Jurkat, Clone E6-1 (cell line): ENCODE data around the gene ITPR1.

Source experiments
- DNase-seq: peaks from one replicate; pipeline ENCODE4 v3.0.0-alpha.2; 2011; ENCODE audit warnings: low read depth, low spot score
- H3K4me3 ChIP-seq: 2 replicates; pipeline ENCODE4 v1.5.1; 2011; ENCODE audit warnings: mild to moderate bottlenecking, low read length, control low read depth, moderate library complexity

The ITPR1 gene

DNA sequence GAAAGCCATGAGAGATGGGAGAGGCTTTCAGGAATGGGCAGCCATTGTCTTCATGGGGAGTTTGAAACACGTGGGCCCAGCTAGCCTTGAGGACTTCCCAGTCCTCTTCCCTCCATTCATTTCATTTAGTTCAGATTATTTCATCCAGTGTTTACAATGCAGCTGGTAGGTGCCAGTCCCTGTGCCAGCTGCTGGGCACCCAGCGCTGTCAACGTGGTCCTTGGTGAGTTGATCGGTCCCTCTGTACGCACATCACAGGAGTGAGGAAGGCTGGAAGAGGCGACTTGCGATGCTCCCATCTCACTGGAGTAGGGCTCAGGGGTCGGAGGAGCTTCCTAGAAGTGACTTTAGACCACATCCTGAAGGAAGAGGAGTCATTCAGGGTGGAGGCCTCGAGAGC lies 279.7 kb downstream of the ITPR1 start:
- DNase-seq: no peak
- H3K4me3 ChIP-seq: no peak overlapping the region

DNA sequence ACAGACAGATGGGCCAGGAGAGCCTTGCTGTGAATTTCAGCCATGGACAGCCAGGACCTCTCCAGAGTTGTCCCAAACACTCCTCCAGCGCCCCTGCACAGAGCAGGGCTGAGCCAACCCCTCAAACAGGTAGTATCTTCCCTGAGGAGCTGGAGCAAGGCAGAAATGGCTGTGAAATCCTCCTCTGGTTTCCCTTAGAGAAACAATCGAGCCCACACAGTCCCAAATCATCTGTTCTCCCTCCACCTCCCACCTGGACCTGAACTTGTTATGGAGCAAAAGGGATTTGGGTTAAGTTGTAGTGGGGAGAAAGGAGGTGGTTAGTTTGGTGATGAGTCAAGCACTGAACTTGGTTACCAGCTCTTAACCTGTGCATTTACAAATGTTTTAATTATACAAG lies 280.4 kb downstream of the ITPR1 start:
- no peak overlapping the region for H3K4me3 ChIP-seq

DNA sequence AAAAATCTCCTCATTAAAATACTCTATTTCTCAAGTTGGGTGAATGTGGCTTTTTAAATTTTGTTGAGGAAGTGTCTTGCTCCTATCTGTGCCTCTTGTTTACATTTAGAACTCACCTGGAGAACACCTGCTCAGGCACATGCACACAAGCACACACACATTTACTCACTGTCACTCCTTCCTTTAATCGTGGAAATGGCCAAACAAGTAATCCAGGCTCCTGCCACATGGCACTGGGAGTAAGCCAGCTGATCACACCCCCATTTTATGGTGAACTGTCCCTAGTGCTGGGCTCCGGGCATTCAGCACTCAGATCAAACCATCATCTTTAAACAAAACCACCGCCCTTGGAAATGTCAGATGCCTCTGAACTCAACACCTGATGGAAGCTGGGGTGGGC lies 281.4 kb downstream of the ITPR1 start:
- no peak for DNase-seq
- no peak overlapping the region for H3K4me3 ChIP-seq

More for the DNA sequence above, 280.4 kb downstream of the ITPR1 start:
- no peak for DNase-seq

DNA sequence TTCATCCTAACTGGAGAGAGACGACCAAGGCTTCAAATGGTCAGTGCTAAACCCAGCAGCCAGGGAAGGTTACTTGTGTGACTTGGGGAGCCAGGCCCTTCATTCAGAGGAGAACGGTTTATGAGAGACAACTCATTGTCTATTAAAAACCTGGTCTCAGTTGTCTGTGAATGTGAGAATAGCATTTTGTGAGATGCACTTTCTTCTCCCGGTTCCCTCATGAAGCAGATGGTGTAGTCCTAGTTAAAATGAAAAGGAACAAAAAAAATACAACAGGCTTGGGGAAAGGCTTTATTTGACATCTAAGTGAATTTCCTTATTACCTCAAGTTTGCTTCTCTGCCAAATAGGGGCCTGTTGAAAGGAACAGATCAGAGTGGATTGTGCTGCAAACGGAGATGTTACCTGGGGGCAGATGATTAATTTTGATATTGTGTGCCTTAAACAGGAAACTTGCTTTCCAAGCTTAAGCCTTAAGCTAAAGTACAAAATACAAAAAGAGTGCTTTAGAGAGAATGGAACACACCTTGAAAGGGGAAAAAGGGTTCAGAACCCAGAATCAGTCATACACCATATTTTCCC lies 283.3 kb downstream of the ITPR1 start:
- no peak for DNase-seq
- H3K4me3 ChIP-seq: no peak overlapping the region

DNA sequence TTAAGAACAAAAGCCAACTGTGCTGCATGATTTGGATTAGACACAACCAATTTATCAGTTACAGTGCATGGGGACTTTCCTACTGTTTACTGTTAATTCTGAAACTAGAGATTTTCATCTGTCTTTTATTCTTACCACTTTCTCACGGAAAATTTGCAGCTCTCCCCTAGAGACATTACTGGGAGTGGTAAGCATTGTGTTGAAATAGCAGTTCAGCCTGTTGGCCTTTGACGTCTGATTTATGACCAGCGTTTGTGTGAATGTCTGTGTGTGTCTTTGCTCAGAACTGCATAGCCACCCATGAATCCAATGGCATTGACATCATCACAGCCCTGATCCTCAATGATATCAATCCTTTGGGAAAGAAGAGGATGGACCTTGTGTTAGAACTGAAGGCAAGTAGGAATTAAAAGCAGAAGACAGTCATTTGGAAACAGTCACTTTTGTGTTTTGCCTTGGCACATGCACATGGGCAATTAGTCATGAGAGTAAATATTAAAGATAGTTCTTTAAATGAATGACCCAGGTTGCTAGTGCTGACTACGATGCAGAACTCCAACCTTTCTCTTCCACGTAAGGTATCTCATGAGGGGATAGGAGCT lies 283.9 kb downstream of the ITPR1 start:
- DNase-seq: no peak
- H3K4me3 ChIP-seq: no peak overlapping the region

DNA sequence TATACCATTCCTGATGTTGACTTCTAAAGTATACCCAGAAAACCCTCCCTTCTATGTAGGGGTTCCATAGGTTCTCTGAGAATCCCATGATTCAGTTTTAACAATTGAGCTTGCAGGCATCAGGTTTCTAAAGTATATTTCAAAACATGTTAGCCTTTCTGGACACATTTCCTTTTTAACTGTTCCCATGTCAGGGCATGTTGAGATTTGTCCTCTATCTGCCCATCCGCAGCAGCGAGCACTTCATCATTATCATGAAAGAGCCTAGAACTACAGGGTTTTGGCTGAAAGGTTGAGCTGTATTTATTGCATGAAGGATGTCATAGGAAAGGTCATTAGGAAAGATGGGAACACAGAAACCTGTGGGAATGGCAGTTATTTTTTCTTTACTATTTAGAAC lies 285.0 kb downstream of the ITPR1 start:
- DNase-seq: no peak
- H3K4me3 ChIP-seq: no peak overlapping the region

DNA sequence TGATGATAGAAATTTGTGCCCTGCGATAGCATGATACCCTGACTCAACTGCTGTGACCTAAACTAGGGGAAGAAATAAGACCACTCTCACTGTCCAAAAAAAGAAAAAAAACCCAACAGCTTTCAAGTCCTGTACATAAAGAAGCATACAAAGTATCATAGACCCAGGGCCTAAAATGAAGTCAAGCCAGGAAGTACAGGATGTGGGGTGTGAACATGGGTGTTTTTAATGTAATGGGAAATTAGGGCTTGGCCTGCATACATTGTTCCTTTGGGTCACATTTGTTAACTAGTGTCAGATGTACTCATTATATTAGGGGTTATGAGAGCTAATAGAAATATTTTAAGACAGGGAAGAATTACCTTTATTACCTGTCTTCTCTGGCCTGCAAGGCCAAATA lies 285.6 kb downstream of the ITPR1 start:
- no peak for DNase-seq
- H3K4me3 ChIP-seq: no peak overlapping the region

DNA sequence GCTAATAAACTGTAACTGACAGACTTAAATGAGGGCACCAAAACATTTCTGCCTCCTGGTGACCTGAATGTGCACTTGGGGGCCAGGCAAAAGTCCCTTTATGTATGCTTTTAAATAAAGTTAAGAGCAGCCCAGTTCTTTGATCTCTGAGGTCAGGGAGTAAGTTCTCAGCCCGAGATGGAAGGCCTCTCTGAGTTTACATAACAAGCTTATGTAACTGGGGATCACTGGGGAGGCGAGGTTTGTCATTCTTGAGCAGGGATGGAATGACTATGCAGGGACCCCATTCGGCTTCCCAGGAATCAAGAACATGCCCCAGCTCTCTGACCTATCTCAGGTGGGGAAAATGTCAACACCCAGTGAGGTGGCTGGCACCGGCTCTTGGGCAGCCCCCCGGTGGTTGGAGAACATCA lies 287.4 kb downstream of the ITPR1 start:
- H3K4me3 ChIP-seq: no peak overlapping the region
- DNase-seq: no peak

DNA sequence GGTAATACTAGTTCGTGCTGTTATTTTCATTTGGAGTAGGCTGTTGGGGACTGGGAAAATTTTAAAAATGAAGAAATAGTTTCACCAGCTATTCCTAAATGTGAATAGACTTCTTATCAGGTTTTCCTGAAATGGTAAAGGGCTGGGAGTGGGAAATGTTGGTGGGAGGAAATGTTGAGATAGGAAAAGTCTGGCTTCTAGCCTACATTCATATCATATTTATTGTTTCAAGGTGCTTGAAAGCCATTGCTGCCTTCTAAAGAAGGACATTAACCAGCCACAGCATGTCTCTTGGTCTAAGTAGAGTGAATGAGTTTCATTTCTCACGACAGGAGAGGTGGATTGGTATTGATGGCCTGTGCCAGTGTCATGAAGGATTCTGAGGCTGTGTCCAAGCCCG lies 288.9 kb downstream of the ITPR1 start:
- DNase-seq: no peak
- H3K4me3 ChIP-seq: no peak overlapping the region

DNA sequence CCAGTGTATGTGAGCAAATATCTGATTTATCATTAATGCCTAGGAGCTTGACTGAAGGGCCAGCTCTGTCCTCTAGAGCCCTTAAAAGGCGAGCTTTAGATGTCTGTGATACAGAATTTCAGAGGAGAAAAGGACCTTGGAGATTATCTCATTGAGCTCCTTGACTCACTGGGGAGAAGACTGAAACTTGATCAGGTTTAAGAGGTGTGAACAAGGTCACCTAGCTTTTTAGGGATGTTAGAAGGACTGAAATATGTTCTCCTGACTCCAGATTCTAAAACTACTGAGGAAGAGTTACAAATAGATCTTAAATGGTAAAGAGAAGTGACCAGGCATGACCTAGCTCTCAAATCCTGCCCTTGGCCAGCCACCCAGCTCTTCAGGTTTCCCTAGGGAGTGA lies 292.4 kb downstream of the ITPR1 start:
- H3K4me3 ChIP-seq: no peak overlapping the region
- DNase-seq: no peak

DNA sequence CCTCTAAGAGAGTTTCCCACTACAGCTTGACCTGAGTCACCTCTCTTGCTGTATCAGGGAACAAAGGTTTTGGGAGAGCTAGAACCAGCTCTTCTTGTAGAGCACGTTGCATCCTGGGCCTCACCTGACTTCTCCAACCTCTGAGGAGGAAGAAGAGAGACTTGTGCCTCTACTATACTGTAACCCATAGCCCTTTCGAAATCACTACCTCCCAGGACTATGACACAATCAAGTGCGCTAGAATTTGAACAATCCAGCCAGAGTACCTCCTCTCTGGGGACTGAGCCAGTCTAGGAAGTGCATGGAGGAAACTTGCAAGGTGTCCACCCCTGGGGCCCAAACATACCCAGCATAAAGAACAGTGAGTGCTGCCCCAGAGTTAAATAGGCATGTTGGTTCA lies 293.3 kb downstream of the ITPR1 start:
- no peak overlapping the region for H3K4me3 ChIP-seq
- no peak for DNase-seq

DNA sequence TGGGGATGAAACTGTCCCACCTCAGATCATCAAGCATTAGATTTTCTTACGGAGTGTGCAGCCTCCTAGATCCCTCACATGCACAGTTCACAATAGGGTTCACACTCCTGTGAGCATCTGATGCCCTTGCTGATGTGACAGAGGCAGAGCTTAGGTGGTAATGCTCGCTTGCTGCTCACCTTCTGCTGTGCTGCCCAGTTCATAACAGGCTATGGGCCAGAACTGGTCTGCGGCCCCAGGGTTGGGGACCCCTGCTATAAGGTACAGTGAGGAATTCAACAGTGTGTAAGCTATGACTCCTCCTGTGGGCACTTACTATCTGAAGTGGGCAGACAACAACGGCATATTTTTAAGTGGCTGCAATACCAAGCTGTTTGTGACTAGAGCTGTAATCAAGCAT lies 298.2 kb downstream of the ITPR1 start:
- DNase-seq: no peak
- no peak overlapping the region for H3K4me3 ChIP-seq

DNA sequence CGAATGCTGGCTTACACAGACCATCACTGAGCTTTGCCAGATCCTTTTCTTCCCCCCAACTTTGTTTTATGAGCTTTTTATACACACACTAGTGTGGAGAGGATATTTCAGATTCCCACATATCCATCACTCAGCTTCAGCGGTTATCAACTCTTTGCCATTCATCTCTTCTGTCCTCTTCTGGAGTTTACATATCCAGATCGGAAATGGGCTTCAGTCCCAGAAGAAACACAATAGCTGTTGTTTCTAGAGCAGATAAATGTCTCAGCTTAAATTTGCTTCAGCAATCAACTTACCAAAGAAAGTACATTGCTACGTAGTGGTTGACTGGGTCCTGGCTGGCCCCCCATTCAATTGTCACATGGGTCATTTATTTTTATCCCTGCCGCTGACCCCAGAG lies 300.2 kb downstream of the ITPR1 start:
- no peak for DNase-seq
- no peak overlapping the region for H3K4me3 ChIP-seq

DNA sequence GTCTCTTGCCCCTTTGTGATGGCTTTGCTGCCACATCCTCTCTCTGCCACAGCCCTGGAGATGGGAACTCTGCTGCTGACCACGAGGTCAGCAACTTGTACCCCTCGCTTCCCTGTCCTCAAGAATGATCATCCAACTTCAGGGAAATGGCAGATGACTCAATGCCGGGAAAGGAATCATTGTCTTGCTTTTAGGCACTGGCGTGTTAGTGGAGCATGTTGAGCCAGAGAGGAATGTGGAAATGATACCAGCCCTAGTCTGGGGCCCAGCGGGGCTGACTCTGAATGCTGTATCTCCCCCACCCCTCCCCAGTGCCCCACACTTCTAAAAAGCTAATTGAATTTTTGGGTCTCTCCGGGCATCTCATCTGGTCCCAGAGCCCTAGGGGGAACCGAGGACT lies 301.2 kb downstream of the ITPR1 start:
- no peak overlapping the region for H3K4me3 ChIP-seq
- DNase-seq: no peak

DNA sequence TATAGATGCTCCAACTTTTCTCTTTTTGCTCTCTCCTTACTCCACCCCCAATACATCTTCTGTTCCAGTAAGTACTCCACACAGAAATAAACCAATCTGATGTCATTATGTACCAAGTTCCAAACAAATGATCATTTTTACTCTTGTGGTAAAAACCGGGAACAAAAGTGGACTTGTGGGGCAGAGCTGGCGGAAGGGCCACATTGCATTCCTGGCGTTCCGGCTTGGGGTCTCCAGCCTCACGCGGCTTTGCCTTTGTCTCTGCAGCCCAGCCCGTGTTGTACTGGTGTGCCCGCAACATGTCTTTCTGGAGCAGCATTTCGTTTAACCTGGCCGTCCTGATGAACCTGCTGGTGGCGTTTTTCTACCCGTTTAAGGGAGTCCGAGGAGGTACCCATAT lies 301.6 kb downstream of the ITPR1 start:
- no peak for DNase-seq
- no peak overlapping the region for H3K4me3 ChIP-seq

DNA sequence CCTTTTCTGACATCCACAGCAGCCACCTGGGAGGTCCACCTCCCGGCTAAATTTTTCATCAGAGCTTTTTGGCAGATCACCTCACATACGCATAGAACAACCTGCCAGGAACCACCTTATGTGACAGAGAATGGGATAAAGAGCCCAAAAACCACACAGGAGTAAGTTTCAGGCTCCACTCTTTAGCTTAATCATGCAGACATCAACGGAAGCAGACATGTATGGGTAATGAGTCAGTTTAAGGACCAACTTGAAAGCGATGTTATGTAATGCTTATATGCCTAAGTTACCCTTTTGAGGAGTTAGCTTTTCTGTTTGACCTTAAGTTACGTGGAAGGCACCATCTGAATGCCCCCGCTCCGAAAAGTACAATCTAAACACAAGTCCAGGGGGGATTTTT lies 302.8 kb downstream of the ITPR1 start:
- DNase-seq: no peak
- H3K4me3 ChIP-seq: no peak overlapping the region

DNA sequence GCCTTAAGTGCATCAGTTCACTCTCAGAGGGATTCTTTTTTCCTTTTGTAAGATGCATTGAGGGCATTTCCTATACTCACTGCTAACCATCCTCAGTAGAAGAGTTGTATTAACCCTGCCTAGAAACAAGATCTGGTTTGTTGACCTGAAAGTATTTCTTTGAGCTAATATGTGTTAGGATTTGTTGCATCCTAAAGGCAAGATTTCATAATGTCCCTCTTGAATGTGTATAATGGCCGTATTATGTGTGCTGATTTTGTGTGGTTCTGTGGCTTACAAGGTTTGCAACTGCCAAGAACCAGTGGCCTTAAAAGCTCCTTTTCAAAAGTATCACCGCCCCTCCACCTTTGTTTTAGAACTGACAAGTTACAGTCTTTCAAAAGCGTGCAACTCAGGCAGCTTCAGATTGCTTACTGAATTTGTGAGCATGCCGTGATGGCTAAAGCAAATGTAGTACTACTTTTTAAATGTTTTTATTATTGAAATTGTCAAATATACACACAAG lies 304.1 kb downstream of the ITPR1 start:
- no peak overlapping the region for H3K4me3 ChIP-seq
- no peak for DNase-seq

DNA sequence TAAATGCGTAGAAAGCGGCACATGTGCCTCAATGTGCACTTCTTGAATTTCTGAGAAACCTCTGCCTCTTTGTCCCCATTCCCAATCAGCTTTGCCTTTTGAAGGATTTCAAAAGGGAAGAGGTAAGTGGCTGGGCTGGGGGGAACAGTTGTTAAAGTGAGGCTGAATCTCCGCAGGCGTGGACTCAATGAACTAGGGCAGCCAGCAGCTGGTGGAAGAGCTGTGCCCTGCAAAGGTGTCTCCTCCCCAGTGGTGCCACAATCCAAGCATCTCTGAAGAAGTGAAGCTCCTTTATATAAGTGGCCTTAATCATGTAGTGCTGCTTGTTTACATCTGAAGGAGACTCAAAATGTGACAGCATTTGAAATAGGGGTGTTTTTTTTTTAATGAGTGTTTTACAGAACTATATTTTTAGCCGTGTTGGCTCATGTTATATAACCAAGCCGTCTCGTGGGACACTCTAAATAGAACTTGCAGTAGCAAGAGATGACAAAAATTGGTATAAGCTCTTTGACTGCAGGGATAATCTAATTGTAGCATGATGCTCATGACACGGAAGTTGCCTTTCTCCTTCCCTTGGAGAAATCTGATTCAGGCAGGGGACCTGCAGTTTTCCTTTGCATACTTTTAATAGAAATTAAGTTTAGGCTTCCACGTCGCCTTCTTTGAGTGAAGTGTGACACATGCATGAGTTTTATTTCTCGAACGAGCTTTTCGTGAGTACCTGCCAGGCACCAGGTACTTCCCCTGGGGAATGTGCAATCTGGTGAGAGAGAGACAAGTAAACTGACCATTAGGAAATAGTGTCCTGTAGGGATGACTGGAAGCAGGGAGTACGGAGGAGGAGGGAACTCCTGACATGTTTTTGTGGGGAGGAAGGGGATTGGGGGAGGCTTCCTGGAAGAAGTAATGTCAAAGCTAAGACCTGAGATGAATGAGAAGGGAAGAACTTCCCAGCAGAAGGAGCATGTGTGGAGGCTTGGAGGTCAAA lies 306.4 kb downstream of the ITPR1 start:
- H3K4me3 ChIP-seq: no peak overlapping the region
- DNase-seq: no peak

DNA sequence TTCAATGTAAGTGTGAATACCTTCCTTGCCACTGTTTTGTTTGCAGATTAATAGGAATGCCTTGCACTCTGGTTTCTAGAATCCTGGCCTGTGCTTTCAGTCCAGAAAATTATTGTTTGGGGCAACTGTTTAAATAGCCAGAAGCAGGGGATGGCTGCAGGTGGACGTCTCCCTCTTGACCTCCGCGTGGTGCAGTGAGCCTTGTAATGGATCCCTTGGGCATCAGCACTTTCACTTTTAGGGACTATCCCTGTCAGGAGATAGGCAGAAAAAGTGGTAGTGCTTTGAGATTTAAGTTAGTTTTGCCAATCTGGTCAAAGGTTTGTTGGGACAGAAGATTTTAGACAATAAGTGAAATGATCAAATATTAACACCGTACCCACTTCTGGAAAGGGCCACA lies 307.4 kb downstream of the ITPR1 start:
- no peak for DNase-seq

DNA sequence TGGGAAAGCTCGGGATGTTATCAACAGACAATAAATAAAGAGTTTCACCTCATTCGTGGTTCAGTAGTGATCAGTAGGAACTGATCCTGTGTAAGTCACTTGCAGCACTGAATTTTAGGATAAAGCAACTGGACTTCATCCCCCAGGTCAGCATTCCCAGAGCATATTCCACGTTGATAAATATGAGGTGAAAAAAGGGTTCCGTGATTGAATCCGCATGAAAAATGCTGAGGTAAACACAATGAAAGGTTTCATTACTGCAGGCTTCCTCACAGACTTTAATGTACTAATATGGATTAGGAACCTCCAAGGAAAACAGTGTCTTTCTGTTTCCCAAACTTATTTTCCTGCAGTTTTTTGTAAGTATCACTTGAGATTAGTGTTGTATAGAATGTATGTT lies 308.7 kb downstream of the ITPR1 start:
- no peak for DNase-seq
- H3K4me3 ChIP-seq: no peak overlapping the region

More for the DNA sequence above, 307.4 kb downstream of the ITPR1 start:
- H3K4me3 ChIP-seq: no peak overlapping the region
